ENCODE results near the gene QRICH1.
A peak's percentile ranks its signal among the peaks of the same experiment; 100 is the strongest.

The QRICH1 gene

GRCh38 chr3:49006408-49007067 is 87.3 kb downstream of the QRICH1 start:
- DNase-seq (ENCODE audit: low read depth, low spot score), result no peak
- peak overlapping the region; percentile 84 for H3K4me3 ChIP-seq
- H3K9me3 ChIP-seq (ENCODE audit: low read depth, low read length), result no peaks in the 10 kb centered on the region
- no peak for TF ChIP-seq FOXP2 (optimal IDR thresholded peaks at IDR 0.05; ENCODE audit: control extremely low read depth, extremely low read length, insufficient read depth)
- no peak for TF ChIP-seq EZH2 (IDR thresholded peaks at IDR 0.05)
- TF ChIP-seq POLR2AphosphoS5 (IDR thresholded peaks at IDR 0.05; ENCODE audit: borderline replicate concordance, low read depth, low read length), result no peak
- H3K27ac ChIP-seq, result no peak overlapping the region
- H3K36me3 ChIP-seq (ENCODE audit: insufficient read depth, low read length), result no peaks in the 10 kb centered on the region
- no peak overlapping the region for H3K9ac ChIP-seq (ENCODE audit: insufficient read length)

GRCh38 chr3:49005998-49006397 is 87.9 kb downstream of the QRICH1 start:
- no peak for DNase-seq (ENCODE audit: low read depth, low spot score)
- H3K9ac ChIP-seq (ENCODE audit: insufficient read length), result no peak overlapping the region
- TF ChIP-seq POLR2AphosphoS5 (IDR thresholded peaks at IDR 0.05; ENCODE audit: borderline replicate concordance, low read depth, low read length), result no peak
- no peak for TF ChIP-seq FOXP2 (optimal IDR thresholded peaks at IDR 0.05; ENCODE audit: control extremely low read depth, extremely low read length, insufficient read depth)
- no peak overlapping the region for H3K4me3 ChIP-seq
- no peaks in the 10 kb centered on the region for H3K36me3 ChIP-seq (ENCODE audit: insufficient read depth, low read length)
- H3K27ac ChIP-seq, result no peak overlapping the region
- H3K9me3 ChIP-seq (ENCODE audit: low read depth, low read length), result no peaks in the 10 kb centered on the region

GRCh38 chr3:49005303-49005680 is 88.6 kb downstream of the QRICH1 start:
- Histone ChIP-seq H3K9ac (ENCODE audit: insufficient read length) (no peak overlapping the region), H3K4me3 (no peak overlapping the region)

GRCh38 chr3:49004352-49005302 is 89.2 kb downstream of the QRICH1 start:
- TF ChIP-seq POLR2AphosphoS5 (IDR thresholded peaks at IDR 0.05; ENCODE audit: borderline replicate concordance, low read depth, low read length) (no peak), EZH2 (IDR thresholded peaks at IDR 0.05) (no peak), FOXP2 (optimal IDR thresholded peaks at IDR 0.05; ENCODE audit: control extremely low read depth, extremely low read length, insufficient read depth) (no peak)
- H3K27ac ChIP-seq, result no peak overlapping the region
- DNase-seq (ENCODE audit: low read depth, low spot score), result no peak
- no peaks in the 10 kb centered on the region for H3K9me3 ChIP-seq (ENCODE audit: low read depth, low read length)
- no peak overlapping the region for H3K4me3 ChIP-seq
- H3K36me3 ChIP-seq (ENCODE audit: insufficient read depth, low read length), result no peaks in the 10 kb centered on the region
- H3K9ac ChIP-seq (ENCODE audit: insufficient read length), result no peak overlapping the region

More at GRCh38 chr3:49005303-49005680, 88.6 kb downstream of the QRICH1 start:
- DNase-seq (ENCODE audit: low read depth, low spot score), result no peak
- no peak overlapping the region for H3K27ac ChIP-seq
- TF ChIP-seq FOXP2 (optimal IDR thresholded peaks at IDR 0.05; ENCODE audit: control extremely low read depth, extremely low read length, insufficient read depth) (no peak), EZH2 (IDR thresholded peaks at IDR 0.05) (no peak), POLR2AphosphoS5 (IDR thresholded peaks at IDR 0.05; ENCODE audit: borderline replicate concordance, low read depth, low read length) (no peak)
- no peaks in the 10 kb centered on the region for H3K36me3 ChIP-seq (ENCODE audit: insufficient read depth, low read length)
- H3K9me3 ChIP-seq (ENCODE audit: low read depth, low read length), result no peaks in the 10 kb centered on the region

- TF ChIP-seq EZH2 (IDR thresholded peaks at IDR 0.05) (no peak), POLR2AphosphoS5 (IDR thresholded peaks at IDR 0.05; ENCODE audit: borderline replicate concordance, low read depth, low read length) (no peak), FOXP2 (optimal IDR thresholded peaks at IDR 0.05; ENCODE audit: control extremely low read depth, extremely low read length, insufficient read depth) (no peak)
- Histone ChIP-seq H3K27ac (no peak overlapping the region), H3K4me3 (no peak overlapping the region), H3K9ac (ENCODE audit: insufficient read length) (no peak overlapping the region), H3K9me3 (ENCODE audit: low read depth, low read length) (no peaks in the 10 kb centered on the region), H3K36me3 (ENCODE audit: insufficient read depth, low read length) (no peaks in the 10 kb centered on the region)
- no peak for DNase-seq (ENCODE audit: low read depth, low spot score)
Observed at GRCh38 chr3:49001155-49001554, 92.7 kb downstream of the QRICH1 start.

GRCh38 chr3:48999085-48999858 is 94.6 kb downstream of the QRICH1 start:
- DNase-seq (ENCODE audit: low read depth, low spot score), result no peak
- H3K27ac ChIP-seq, result no peak overlapping the region
- H3K4me3 ChIP-seq, result no peak overlapping the region
- H3K9me3 ChIP-seq (ENCODE audit: low read depth, low read length), result no peaks in the 10 kb centered on the region
- TF ChIP-seq FOXP2 (optimal IDR thresholded peaks at IDR 0.05; ENCODE audit: control extremely low read depth, extremely low read length, insufficient read depth) (no peak), POLR2AphosphoS5 (IDR thresholded peaks at IDR 0.05; ENCODE audit: borderline replicate concordance, low read depth, low read length) (no peak), EZH2 (IDR thresholded peaks at IDR 0.05) (no peak)
- no peaks in the 10 kb centered on the region for H3K36me3 ChIP-seq (ENCODE audit: insufficient read depth, low read length)
- H3K9ac ChIP-seq (ENCODE audit: insufficient read length), result no peak overlapping the region

- Histone ChIP-seq H3K4me3 (no peak overlapping the region), H3K9me3 (ENCODE audit: low read depth, low read length) (no peaks in the 10 kb centered on the region), H3K36me3 (ENCODE audit: insufficient read depth, low read length) (no peaks in the 10 kb centered on the region), H3K9ac (ENCODE audit: insufficient read length) (no peak overlapping the region), H3K27ac (no peak overlapping the region)
- no peak for DNase-seq (ENCODE audit: low read depth, low spot score)
- TF ChIP-seq EZH2 (IDR thresholded peaks at IDR 0.05) (no peak), POLR2AphosphoS5 (IDR thresholded peaks at IDR 0.05; ENCODE audit: borderline replicate concordance, low read depth, low read length) (no peak), FOXP2 (optimal IDR thresholded peaks at IDR 0.05; ENCODE audit: control extremely low read depth, extremely low read length, insufficient read depth) (no peak)
Observed at GRCh38 chr3:48997714-48998637, 95.9 kb downstream of the QRICH1 start.

Data from SK-N-MC (cell line).